Mesothelial cell of epicardium (in vitro differentiated cells): ENCODE results near the gene BANF1. TPM values are rescaled to one million over a fixed set of nuclear protein-coding genes. Genes with fewer than 3 reads are reported as not detected.
"Not testable (repeated sequence)": the region's sequence is repeated elsewhere in the genome, so short reads cannot be mapped to it uniquely, and the experiment has no call there.

Experiments
- DNase-seq, 2 experiments: peaks; one replicate each; pipeline ENCODE4 v3.0.0; 2021; ENCODE audit warnings: low spot score in 2 of 2; ENCODE audit not compliant: unreplicated experiment in 2 of 2
- H3K27ac Mint-ChIP-seq: 2 replicates; pipeline ENCODE4 v1.8.0; 2021; ENCODE audit warnings: mixed read lengths
- H3K27me3 Mint-ChIP-seq: 2 replicates; pipeline ENCODE4 v1.8.0; 2021; ENCODE audit warnings: low read depth, mixed read lengths
- H3K36me3 Mint-ChIP-seq: 2 replicates; pipeline ENCODE4 v1.8.0; 2021; ENCODE audit warnings: mixed read lengths
- H3K4me1 Mint-ChIP-seq: 2 replicates; pipeline ENCODE4 v1.8.0; 2021; ENCODE audit warnings: mixed read lengths
- H3K4me3 Mint-ChIP-seq: 2 replicates; pipeline ENCODE4 v1.8.0; 2021; ENCODE audit warnings: mild to moderate bottlenecking, moderate library complexity, mixed read lengths
- H3K9me3 Mint-ChIP-seq: 2 replicates; pipeline ENCODE4 v1.8.0; 2021; ENCODE audit warnings: mixed read lengths
- CTCF ChIP-seq: fragments of 200-600 bp; sonication (generic); IDR thresholded peaks from one replicate; pipeline ENCODE4 v1.5.0; 2021; ENCODE audit warnings: antibody characterized with exemption; ENCODE audit not compliant: unreplicated experiment
- total RNA-seq: library from RNA; stranded (reverse); gene quantifications from 3 replicates; pipeline ENCODE4 v1.2.1, GENCODE V29; 2021

The BANF1 gene
- total RNA-seq, 1 donor from 2014 or later, result 170 TPM

- H3K27me3 Mint-ChIP-seq, result no peaks in the 10 kb centered on the region
- no peak overlapping the region for H3K4me3 Mint-ChIP-seq
- no peak overlapping the region for H3K27ac Mint-ChIP-seq
- H3K36me3 Mint-ChIP-seq, result no peaks in the 10 kb centered on the region
- peaks cover 15% of the 10 kb centered on the region for H3K4me1 Mint-ChIP-seq
- no peak for DNase-seq
- TF ChIP-seq CTCF, result no peak
- no peaks in the 10 kb centered on the region for H3K9me3 Mint-ChIP-seq
Observed at GRCh38 chr11:66006134-66006890, 4.0 kb downstream of the BANF1 start.

GRCh38 chr11:66006891-66007176 is 4.5 kb downstream of the BANF1 start:
- Mint-ChIP-seq H3K4me3 (no peak overlapping the region), H3K9me3 (no peaks in the 10 kb centered on the region), H3K27ac (no peak overlapping the region)

GRCh38 chr11:66007201-66007634 is 4.9 kb downstream of the BANF1 start:
- H3K4me3 Mint-ChIP-seq, result no peak overlapping the region
- peaks cover 2% of the 10 kb centered on the region for H3K27me3 Mint-ChIP-seq
- no peaks in the 10 kb centered on the region for H3K9me3 Mint-ChIP-seq
- no peak for DNase-seq
- peaks cover 14% of the 10 kb centered on the region for H3K4me1 Mint-ChIP-seq
- no peaks in the 10 kb centered on the region for H3K36me3 Mint-ChIP-seq
- H3K27ac Mint-ChIP-seq, result no peak overlapping the region
- TF ChIP-seq CTCF, result no peak

More at GRCh38 chr11:66006891-66007176, 4.5 kb downstream of the BANF1 start:
- Mint-ChIP-seq H3K27me3 (peaks cover 2% of the 10 kb centered on the region), H3K36me3 (no peaks in the 10 kb centered on the region), H3K4me1 (peaks cover 15% of the 10 kb centered on the region)
- DNase-seq, result no peak
- TF ChIP-seq CTCF, result no peak

- no peak for DNase-seq
- TF ChIP-seq CTCF, result no peak
- Mint-ChIP-seq H3K9me3 (no peaks in the 10 kb centered on the region), H3K27me3 (peaks cover 2% of the 10 kb centered on the region), H3K4me1 (peaks cover 7% of the 10 kb centered on the region), H3K4me3 (no peak overlapping the region), H3K36me3 (no peaks in the 10 kb centered on the region), H3K27ac (no peak overlapping the region)
Observed at GRCh38 chr11:66008095-66008467, 5.8 kb downstream of the BANF1 start.

GRCh38 chr11:66008468-66009101 is 6.3 kb downstream of the BANF1 start:
- no peak for TF ChIP-seq CTCF
- no peak overlapping the region for H3K27ac Mint-ChIP-seq
- H3K4me3 Mint-ChIP-seq, result no peak overlapping the region
- H3K9me3 Mint-ChIP-seq, result no peaks in the 10 kb centered on the region
- H3K4me1 Mint-ChIP-seq, result peaks cover 2% of the 10 kb centered on the region
- H3K27me3 Mint-ChIP-seq, result peaks cover 2% of the 10 kb centered on the region
- DNase-seq, result no peak
- H3K36me3 Mint-ChIP-seq, result no peaks in the 10 kb centered on the region

GRCh38 chr11:66010036-66010435 is 7.7 kb downstream of the BANF1 start:
- DNase-seq, H3K4me1 Mint-ChIP-seq, H3K4me3 Mint-ChIP-seq, H3K27me3 Mint-ChIP-seq, H3K36me3 Mint-ChIP-seq, H3K9me3 Mint-ChIP-seq, H3K27ac Mint-ChIP-seq: not testable (repeated sequence)
